Adrenal gland (tissue), 12 donors: ENCODE data around the gene KRTAP19-8. TPM values are rescaled to one million over a fixed set of nuclear protein-coding genes. Genes with fewer than 3 reads are reported as not detected.

Experiments used
- DNase-seq, 7 donors: peaks; one replicate each; pipeline ENCODE4 v3.0.0-alpha.2; 2019 to 2020
- H3K27ac ChIP-seq, 5 donors: fragments of 200-600 bp; sonication (generic) in 4 of 5; 1 replicate in 3 of 5; 2 replicates in 2 of 5; pipeline versions ENCODE4 v1.5.1 to v1.8.0; 2016 to 2020; ENCODE audit warnings: mild to moderate bottlenecking in 1 of 5
- H3K27me3 ChIP-seq: fragments of 200-600 bp; 2 replicates; pipeline ENCODE4 v1.8.0; 2021
- H3K36me3 ChIP-seq, 2 donors: fragments of 200-600 bp; replicated peaks in 1 of 2; 1 replicate in 1 of 2; 2 replicates in 1 of 2; pipeline versions ENCODE4 v1.5.1 to v1.8.0; 2018 to 2022
- H3K4me1 ChIP-seq, 2 donors: fragments of 200-600 bp; replicated peaks in 1 of 2; 1 replicate in 1 of 2; 2 replicates in 1 of 2; pipeline versions ENCODE4 v1.5.1 to v1.8.0; 2018 to 2021
- H3K4me3 ChIP-seq, 4 donors: fragments of 200-600 bp; sonication (generic) in 3 of 4; one replicate each; pipeline ENCODE4 v1.5.1; 2016 to 2018
- H3K9me3 ChIP-seq, 3 donors: fragments of 200-600 bp; sonication (generic) in 1 of 3; replicated peaks in 1 of 3; 1 replicate in 2 of 3; 2 replicates in 1 of 3; pipeline versions ENCODE4 v1.5.1 to v1.8.0; 2016 to 2021
- POLR2A ChIP-seq, 2 donors: fragments of 450-650 bp; IDR thresholded peaks; one replicate each; pipeline ENCODE4 v1.6.1; 2017; ENCODE audit warnings: antibody characterized with exemption in 2 of 2, mild to moderate bottlenecking in 2 of 2, moderate library complexity in 1 of 2
- WGBS, 4 donors: extraction: QIAGEN DNeasy Blood & Tissue Kit in 2 of 4; methylation state at CpG; one replicate each; pipeline versions ENCODE4 v1.1.5 to v1.1.7; 2013 to 2017; 5-methylcytosine and 5-hydroxymethylcytosine counted together
- intact Hi-C, 2 donors: fragments of 100-400 bp; cut with DNase I; formaldehyde crosslinking; loops; one replicate each; pipeline versions ENCODE4 v1.14.1 to v1.15.0; 2022 to 2023
- polyA plus RNA-seq, 3 donors: library from polyadenylated mRNA; stranded (reverse); fragments of 200-250 nt in 2 of 3; fragments of 350-450 nt in 1 of 3; fragmentation: Illumina TruSeq in 1 of 3; extraction: RNeasy Lipid Tissue Mini Kit (QIAGEN cat#74804) in 1 of 3; gene quantifications; one replicate each; pipeline ENCODE4 v1.2.3, GENCODE V29; 2013 to 2014
- total RNA-seq, 9 donors: library from RNA; depleted of rRNA in 4 of 9; stranded (reverse); fragments of >200 nt in 4 of 9; fragments of 120-200 nt in 1 of 9; fragmentation: NEBNext Ultra II Directional in 1 of 9; extraction: Animal tissue kit (Norgen Biotek cat#: 25700) in 1 of 9; gene quantifications; one replicate each; pipeline versions ENCODE4 v1.1.0 to v1.2.4, GENCODE V29; 2013 to 2023
- TF ChIP-seq, protein P1 (sequence below), 6 experiments: fragments of 450-650 bp in 4 of 6; fragments of 200-600 bp in 2 of 6; sonication (generic) in 1 of 6; IDR thresholded peaks; 1 replicate in 5 of 6; 2 replicates in 1 of 6; pipeline versions ENCODE4 v1.5.1 to v1.8.0; 2016 to 2021; ENCODE audit warnings: antibody characterized with exemption in 6 of 6, mild to moderate bottlenecking in 2 of 6, moderate library complexity in 1 of 6
- donor health status: healthy with polysubstance abuse.
- donor health status: Bipolar disorder and iron deficiency.
- donor health status: DM: yes; HTN: yes; CAD: no.
- donor health status: DM: no; HTN: no; CAD: no.
- donor health status: DM: no; HTN: no; CAD: no.
- donor health status: DM: yes; HTN: yes; CAD: no.

The KRTAP19-8 gene
- total and polyA plus RNA-seq, 12 donors = not detected

DNA sequence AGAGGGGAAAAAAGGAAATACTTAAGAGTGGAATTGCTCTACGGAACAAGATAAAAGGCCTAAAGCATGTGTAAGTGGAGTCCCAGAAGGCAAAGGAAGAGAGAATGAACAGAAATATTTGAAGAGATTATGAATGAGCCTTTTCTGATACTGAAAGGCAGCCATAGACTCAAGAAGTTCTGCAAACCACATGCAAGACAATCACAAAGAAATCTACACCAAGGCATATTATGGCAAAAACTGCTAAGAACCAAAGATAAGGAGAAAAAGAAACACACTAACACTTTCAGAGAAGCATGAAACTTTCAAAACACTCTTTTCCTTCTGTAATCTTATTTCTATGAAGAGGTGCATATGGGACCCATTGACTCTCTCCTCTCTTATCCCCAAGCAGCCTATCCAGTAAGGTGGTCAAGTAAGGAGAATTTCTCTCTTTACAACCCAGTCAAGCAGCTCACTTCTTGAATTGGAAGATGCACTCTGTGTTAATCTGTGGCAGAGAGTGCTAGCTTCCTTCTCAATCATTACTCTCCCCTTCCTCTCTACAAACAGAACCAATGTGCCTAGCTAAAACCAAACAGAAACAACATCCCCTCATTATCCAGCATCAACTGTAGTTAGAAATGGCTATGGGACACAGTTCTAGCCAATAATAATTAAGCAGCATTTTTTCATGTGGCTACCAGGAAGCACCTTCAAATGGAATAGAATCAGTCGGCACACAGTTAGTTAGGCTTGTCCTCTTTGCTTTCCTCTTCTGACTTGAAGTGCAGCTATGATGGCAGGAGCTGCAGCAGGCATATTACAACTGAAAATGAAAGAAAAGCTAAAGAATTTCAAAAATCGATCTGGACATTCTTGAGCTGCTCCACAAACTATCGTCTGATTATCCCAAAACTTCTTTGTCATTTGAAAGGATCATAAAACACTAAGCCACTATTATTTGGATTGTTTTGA, 25.9 kb downstream of the KRTAP19-8 start:
- no peak for TF ChIP-seq POLR2A (IDR thresholded peaks at IDR 0.05)
- TF ChIP-seq, protein P1, sequence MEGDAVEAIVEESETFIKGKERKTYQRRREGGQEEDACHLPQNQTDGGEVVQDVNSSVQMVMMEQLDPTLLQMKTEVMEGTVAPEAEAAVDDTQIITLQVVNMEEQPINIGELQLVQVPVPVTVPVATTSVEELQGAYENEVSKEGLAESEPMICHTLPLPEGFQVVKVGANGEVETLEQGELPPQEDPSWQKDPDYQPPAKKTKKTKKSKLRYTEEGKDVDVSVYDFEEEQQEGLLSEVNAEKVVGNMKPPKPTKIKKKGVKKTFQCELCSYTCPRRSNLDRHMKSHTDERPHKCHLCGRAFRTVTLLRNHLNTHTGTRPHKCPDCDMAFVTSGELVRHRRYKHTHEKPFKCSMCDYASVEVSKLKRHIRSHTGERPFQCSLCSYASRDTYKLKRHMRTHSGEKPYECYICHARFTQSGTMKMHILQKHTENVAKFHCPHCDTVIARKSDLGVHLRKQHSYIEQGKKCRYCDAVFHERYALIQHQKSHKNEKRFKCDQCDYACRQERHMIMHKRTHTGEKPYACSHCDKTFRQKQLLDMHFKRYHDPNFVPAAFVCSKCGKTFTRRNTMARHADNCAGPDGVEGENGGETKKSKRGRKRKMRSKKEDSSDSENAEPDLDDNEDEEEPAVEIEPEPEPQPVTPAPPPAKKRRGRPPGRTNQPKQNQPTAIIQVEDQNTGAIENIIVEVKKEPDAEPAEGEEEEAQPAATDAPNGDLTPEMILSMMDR (IDR thresholded peaks at IDR 0.05) = no peak
- H3K4me3 ChIP-seq = no peak overlapping the region
- H3K9me3 ChIP-seq = no peaks in the 10 kb centered on the region
- H3K27me3 ChIP-seq = no peaks in the 10 kb centered on the region
- H3K36me3 ChIP-seq = no peaks in the 10 kb centered on the region
- no peak for DNase-seq
- no peaks in the 10 kb centered on the region for H3K4me1 ChIP-seq
- 69 to 83% (median 72%) methylated on average over 4 of the region's 4 CpGs for WGBS, 4 donors
- no peak overlapping the region for H3K27ac ChIP-seq
- intact Hi-C loops = no loop called here

DNA sequence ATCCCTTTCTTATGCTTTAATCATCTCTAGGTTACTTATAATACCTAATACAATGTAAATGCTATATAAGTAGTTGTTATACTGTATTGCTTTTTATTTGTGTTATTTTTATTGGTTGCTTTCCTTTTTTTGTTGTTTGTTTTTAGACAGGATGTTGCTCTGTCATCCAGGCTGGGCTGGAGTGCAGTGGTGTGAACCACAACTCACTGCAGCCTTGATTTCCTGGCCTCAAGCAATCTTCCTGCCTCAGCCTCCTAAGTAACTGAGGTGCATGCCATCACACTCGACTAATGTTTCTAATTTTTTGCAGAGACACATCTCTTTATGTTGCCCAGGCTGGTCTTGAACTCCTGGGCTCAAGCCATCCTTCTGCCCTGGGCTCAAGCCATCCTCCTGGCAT, 26.9 kb downstream of the KRTAP19-8 start:
- Histone ChIP-seq H3K27ac (no peak overlapping the region), H3K9me3 (no peaks in the 10 kb centered on the region), H3K27me3 (no peaks in the 10 kb centered on the region), H3K4me1 (no peaks in the 10 kb centered on the region), H3K36me3 (no peaks in the 10 kb centered on the region), H3K4me3 (no peak overlapping the region)
- DNase-seq = no peak
- TF ChIP-seq, protein P1 (IDR thresholded peaks at IDR 0.05) = no peak
- TF ChIP-seq POLR2A (IDR thresholded peaks at IDR 0.05) = no peak
- intact Hi-C loops = no loop called here
- 61 to 71% (median 64%) methylated on average over 1 of the region's 1 CpG for WGBS, 4 donors

DNA sequence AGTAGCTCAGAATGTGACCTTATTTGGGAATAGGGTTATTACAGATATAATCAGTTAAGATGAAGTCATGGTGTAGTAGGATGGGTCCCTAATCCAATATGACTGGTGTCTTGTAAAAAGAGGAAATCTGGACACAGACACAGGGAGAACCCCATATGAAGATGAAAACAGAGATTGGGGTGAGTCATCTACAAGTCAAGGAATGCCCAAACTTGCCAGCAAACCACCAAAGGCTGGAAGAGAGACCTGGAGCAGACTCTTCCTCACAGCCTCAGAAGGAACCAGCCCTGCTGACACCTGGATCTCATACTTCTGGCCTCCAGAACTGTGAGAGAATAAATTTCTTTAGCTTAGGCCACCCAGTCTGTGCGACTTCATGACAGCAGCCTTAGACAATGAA, 29.9 kb downstream of the KRTAP19-8 start:
- intact Hi-C loops = no loop called here
- Histone ChIP-seq H3K27me3 (no peaks in the 10 kb centered on the region), H3K4me1 (no peaks in the 10 kb centered on the region), H3K27ac (no peak overlapping the region), H3K36me3 (no peaks in the 10 kb centered on the region), H3K4me3 (no peak overlapping the region), H3K9me3 (no peaks in the 10 kb centered on the region)
- TF ChIP-seq POLR2A (IDR thresholded peaks at IDR 0.05) = no peak
- TF ChIP-seq, protein P1 (IDR thresholded peaks at IDR 0.05) = no peak
- DNase-seq = no peak
- 64 to 88% (median 80%) methylated on average over 1 of the region's 1 CpG for WGBS, 4 donors

DNA sequence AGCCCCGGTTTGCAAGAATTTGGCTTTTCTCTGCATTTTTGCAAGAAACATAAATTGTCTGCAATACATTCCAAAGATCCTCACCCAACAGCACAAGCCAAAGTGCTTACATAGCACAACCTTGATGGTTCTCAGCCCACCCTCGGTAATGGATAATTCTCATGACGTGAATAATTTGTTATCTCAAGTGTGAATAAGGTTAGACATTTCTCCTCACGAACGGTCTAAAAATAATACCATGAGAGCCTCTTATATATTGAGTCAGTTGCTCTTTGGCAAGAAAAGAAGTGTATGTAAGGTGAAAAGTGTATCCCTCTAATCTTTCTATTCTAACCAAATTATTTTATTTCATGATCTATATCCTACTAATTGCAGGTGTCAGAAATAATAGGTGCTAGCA, 33.3 kb downstream of the KRTAP19-8 start:
- Histone ChIP-seq H3K4me1 (no peaks in the 10 kb centered on the region), H3K36me3 (no peaks in the 10 kb centered on the region), H3K4me3 (no peak overlapping the region), H3K9me3 (no peaks in the 10 kb centered on the region), H3K27me3 (no peaks in the 10 kb centered on the region), H3K27ac (no peak overlapping the region)
- intact Hi-C loops = no loop called here
- WGBS, 4 donors = 36 to 57% (median 48%) methylated on average over 5 of the region's 5 CpGs
- DNase-seq = no peak
- TF ChIP-seq POLR2A (IDR thresholded peaks at IDR 0.05) = no peak
- TF ChIP-seq, protein P1 (IDR thresholded peaks at IDR 0.05) = no peak
